Body of pancreas (tissue), 4 donors: ENCODE measurements around the gene PRIM1. TPM values are rescaled to one million over a fixed set of nuclear protein-coding genes. Genes with fewer than 3 reads are reported as not detected.

Source experiments
- ATAC-seq: fragments of 150-250 bp; one replicate; pipeline ENCODE4 v1.9.1; 2016
- DNase-seq, 4 donors: peaks; one replicate each; pipeline ENCODE4 v3.0.0-alpha.2; 2019
- H3K27ac ChIP-seq, 4 donors: fragments of 200-600 bp; sonication (generic); 1 replicate in 3 of 4; 2 replicates in 1 of 4; pipeline versions ENCODE4 v1.5.1 to v1.6.1; 2016 to 2019; ENCODE audit warnings: mild to moderate bottlenecking in 1 of 4, mixed read lengths in 1 of 4, moderate library complexity in 1 of 4
- H3K27me3 ChIP-seq, 2 donors: fragments of 200-600 bp; sonication (generic); one replicate each; pipeline ENCODE4 v1.6.0; 2016; ENCODE audit warnings: mild to moderate bottlenecking in 1 of 2
- H3K36me3 ChIP-seq, 2 donors: fragments of 200-600 bp; sonication (generic); replicated peaks in 1 of 2; 2 replicates each; pipeline ENCODE4 v1.5.1; 2016; ENCODE audit warnings: low read depth in 2 of 2; ENCODE audit not compliant: insufficient read depth in 1 of 2
- H3K4me1 ChIP-seq: fragments of 200-600 bp; sonication (generic); one replicate; pipeline ENCODE4 v1.6.0; 2016
- H3K4me3 ChIP-seq, 2 donors: fragments of 200-600 bp; sonication (generic); 1 replicate in 1 of 2; 2 replicates in 1 of 2; pipeline ENCODE4 v1.5.1; 2016 to 2019
- H3K9me3 ChIP-seq, 3 donors: fragments of 200-600 bp; sonication (generic); 1 replicate in 2 of 3; 2 replicates in 1 of 3; pipeline ENCODE4 v1.5.1; 2016
- CTCF ChIP-seq, 7 experiments: fragments of 450-650 bp in 4 of 7; fragments of 200-600 bp in 3 of 7; sonication (generic) in 3 of 7; IDR thresholded peaks; one replicate each; pipeline ENCODE4 v1.5.1; 2016 to 2019; ENCODE audit warnings: antibody characterized with exemption in 7 of 7
- POLR2A ChIP-seq, 3 donors: fragments of 450-650 bp; IDR thresholded peaks; one replicate each; pipeline ENCODE4 v1.6.1; 2016; ENCODE audit warnings: antibody characterized with exemption in 3 of 3, mild to moderate bottlenecking in 2 of 3
- WGBS, 2 donors: methylation state at CpG; one replicate each; pipeline ENCODE4 v1.1.5; 2017; 5-methylcytosine and 5-hydroxymethylcytosine counted together
- intact Hi-C: fragments of 100-400 bp; cut with DNase I; formaldehyde crosslinking; loops from one replicate; pipeline ENCODE4 v1.15.1; 2023
- total RNA-seq, 2 donors: library from RNA; depleted of rRNA; stranded (reverse); fragments of >200 nt; gene quantifications; one replicate each; pipeline ENCODE4 v1.1.0, GENCODE V29; 2016

The PRIM1 gene
- total RNA-seq, 2 donors from 2014 or later = 4.4 to 28.0 TPM

- DNase-seq (no peak), ATAC-seq (no peak)
- WGBS, 2 donors = 87 to 93% methylated on average over 4 of the region's 4 CpGs
- no peak overlapping the region for H3K27ac ChIP-seq
- no peak overlapping the region for H3K4me3 ChIP-seq
- no peaks in the 10 kb centered on the region for H3K4me1 ChIP-seq
- no peaks in the 10 kb centered on the region for H3K36me3 ChIP-seq
- H3K9me3 ChIP-seq = no peaks in the 10 kb centered on the region
- H3K27me3 ChIP-seq = no peaks in the 10 kb centered on the region
- no peak for TF ChIP-seq POLR2A (IDR thresholded peaks at IDR 0.05)
- no peak for TF ChIP-seq CTCF (IDR thresholded peaks at IDR 0.05)
- intact Hi-C loops = no loop called here
These were observed 29.6 kb upstream of the PRIM1 start for GRCh38 chr12:56781726-56782125.

- no peak for TF ChIP-seq POLR2A (IDR thresholded peaks at IDR 0.05)
- no peak for TF ChIP-seq CTCF (IDR thresholded peaks at IDR 0.05)
- intact Hi-C loops = no loop called here
- 92 to 97% methylated on average over 17 of the region's 17 CpGs for WGBS, 2 donors
- no peaks in the 10 kb centered on the region for H3K4me1 ChIP-seq
- H3K36me3 ChIP-seq = no peaks in the 10 kb centered on the region
- H3K27ac ChIP-seq = no peak overlapping the region
- no peaks in the 10 kb centered on the region for H3K27me3 ChIP-seq
- no peak overlapping the region for H3K4me3 ChIP-seq
- no peaks in the 10 kb centered on the region for H3K9me3 ChIP-seq
- no peak for ATAC-seq
- no peak for DNase-seq
These were observed 26.6 kb upstream of the PRIM1 start for GRCh38 chr12:56778756-56779155.

GRCh38 chr12:56776654-56777053 is 24.5 kb upstream of the PRIM1 start:
- Histone ChIP-seq H3K27ac (no peak overlapping the region), H3K4me1 (no peaks in the 10 kb centered on the region), H3K36me3 (no peaks in the 10 kb centered on the region), H3K27me3 (no peaks in the 10 kb centered on the region), H3K4me3 (no peak overlapping the region), H3K9me3 (no peaks in the 10 kb centered on the region)
- TF ChIP-seq CTCF (IDR thresholded peaks at IDR 0.05) (no peak), POLR2A (IDR thresholded peaks at IDR 0.05) (no peak)
- intact Hi-C loops = no loop called here
- ATAC-seq = no peak
- no peak for DNase-seq
- 99 to 100% methylated on average over 3 of the region's 3 CpGs for WGBS, 2 donors

- H3K9me3 ChIP-seq = no peaks in the 10 kb centered on the region
- H3K4me3 ChIP-seq = no peak overlapping the region
- no peak overlapping the region for H3K27ac ChIP-seq
- H3K27me3 ChIP-seq = no peaks in the 10 kb centered on the region
- H3K36me3 ChIP-seq = no peaks in the 10 kb centered on the region
- no peaks in the 10 kb centered on the region for H3K4me1 ChIP-seq
- intact Hi-C loops = no loop called here
- DNase-seq = no peak
- no peak for TF ChIP-seq POLR2A (IDR thresholded peaks at IDR 0.05)
- no peak for TF ChIP-seq CTCF (IDR thresholded peaks at IDR 0.05)
- ATAC-seq = no peak
- 85 to 94% methylated on average over 6 of the region's 6 CpGs for WGBS, 2 donors
These were observed 23.5 kb upstream of the PRIM1 start for GRCh38 chr12:56775638-56776037.

GRCh38 chr12:56773113-56773512 is 21.0 kb upstream of the PRIM1 start:
- H3K9me3 ChIP-seq = no peaks in the 10 kb centered on the region
- H3K4me3 ChIP-seq = no peak overlapping the region
- intact Hi-C loops = no loop called here
- ATAC-seq (no peak), DNase-seq (no peak)
- peaks cover 7% of the 10 kb centered on the region for H3K4me1 ChIP-seq
- no peak for TF ChIP-seq POLR2A (IDR thresholded peaks at IDR 0.05)
- no peak for TF ChIP-seq CTCF (IDR thresholded peaks at IDR 0.05)
- no peaks in the 10 kb centered on the region for H3K27me3 ChIP-seq
- WGBS, 2 donors = 86 to 87% methylated on average over 2 of the region's 2 CpGs
- H3K27ac ChIP-seq = no peak overlapping the region
- no peaks in the 10 kb centered on the region for H3K36me3 ChIP-seq
